T47D (cell line): ENCODE results near the gene TNFRSF4.

Source experiments
- DNase-seq, 2 experiments: peaks; one replicate each; pipeline versions ENCODE4 v3.0.0 to v3.0.0-alpha.2; 2011 to 2012; ENCODE audit warnings: low read depth in 1 of 2, low spot score in 1 of 2
- JUND ChIP-seq: IDR thresholded peaks from 2 replicates; pipeline ENCODE4 v1.6.1; 2012; ENCODE audit warnings: low read depth
- in situ Hi-C: cut with HindIII; loops from 2 replicates; pipeline ENCODE4 v1.10.0; 2016; ENCODE audit warnings: low sequenced_read_pairs, low pct_unique_long_range_greater_than_20kb

The TNFRSF4 gene

GRCh38 chr1:1166642-1167397 lies 47.1 kb downstream of the TNFRSF4 start:
- in situ Hi-C loops: no loop called here
- no peak for TF ChIP-seq JUND
- no peak for DNase-seq

GRCh38 chr1:1165900-1166421 lies 48.0 kb downstream of the TNFRSF4 start:
- in situ Hi-C loops: no loop called here

GRCh38 chr1:1165485-1165884 lies 48.5 kb downstream of the TNFRSF4 start:
- in situ Hi-C loops: no loop called here
- peak in 1 of 2 experiments; percentile 55 for DNase-seq
- TF ChIP-seq JUND: no peak

More at GRCh38 chr1:1165900-1166421, 48.0 kb downstream of the TNFRSF4 start:
- no peak for DNase-seq
- no peak for TF ChIP-seq JUND

GRCh38 chr1:1164701-1165451 lies 49.1 kb downstream of the TNFRSF4 start:
- no peak for TF ChIP-seq JUND
- peak in 1 of 2 experiments; percentile 68 for DNase-seq
- in situ Hi-C loops: no loop called here

GRCh38 chr1:1164361-1164700 lies 49.6 kb downstream of the TNFRSF4 start:
- no peak for TF ChIP-seq JUND
- no peak for DNase-seq
- in situ Hi-C loops: no loop called here

GRCh38 chr1:1163538-1164070 lies 50.3 kb downstream of the TNFRSF4 start:
- peak; percentile 42 to 50 for DNase-seq
- TF ChIP-seq JUND: no peak
- in situ Hi-C loops: no loop called here

- DNase-seq: peak; percentile 94 to 95
- TF ChIP-seq JUND: no peak
- in situ Hi-C loops: no loop called here
Measured at GRCh38 chr1:1162597-1163537, 51.1 kb downstream of the TNFRSF4 start.

GRCh38 chr1:1161683-1162079 lies 52.3 kb downstream of the TNFRSF4 start:
- in situ Hi-C loops: no loop called here
- TF ChIP-seq JUND: no peak
- DNase-seq: no peak
